ENCODE results near the gene EFHD2. TPM values are rescaled to one million over a fixed set of nuclear protein-coding genes. Genes with fewer than 3 reads are reported as not detected.
"Not testable (repeated sequence)": the region's sequence is repeated elsewhere in the genome, so short reads cannot be mapped to it uniquely, and the experiment has no call there.

EFHD2 gene
- total RNA-seq, 2 experiments from 2014 or later: 45.6 to 45.8 TPM

- Mint-ChIP-seq H3K27me3 (no peaks in the 10 kb centered on the region), H3K36me3 (ENCODE audit: low read depth) (peaks cover 7% of the 10 kb centered on the region), H3K9me3 (no peaks in the 10 kb centered on the region), H3K4me1 (ENCODE audit: low read depth) (peaks cover 7% of the 10 kb centered on the region), H3K4me3 (no peak overlapping the region), H3K27ac (no peak overlapping the region)
- ATAC-seq: peak; percentile 93
- intact Hi-C loops (cut with micrococcal nuclease): loop anchor here (1.0 kb wide), 1 partner anchor 108 kb away; no protein-coding TSS in a partner anchor
- DNase-seq: peak; percentile 82
- CTCF ChIA-PET: interaction anchor here (0.7 to 8.4 kb wide), 14 partner anchors 19 to 262 kb away, joined by 3 to 108 read pairs (median 3); partner anchors contain the start of genes CASP9 and EFHD2
- POLR2A ChIA-PET: interaction anchor here (0.6 to 1.7 kb wide), 3 partner anchors 14 to 119 kb away, joined by 3 to 6 read pairs (median 4); no protein-coding TSS in a partner anchor
- TF ChIP-seq CTCF (IDR thresholded peaks at IDR 0.05): peak; percentile 99
Observed at GRCh38 chr1:15430787-15431570, 21.3 kb downstream of the EFHD2 start.

- H3K27me3 Mint-ChIP-seq: no peaks in the 10 kb centered on the region
- DNase-seq (no peak), ATAC-seq (no peak)
- POLR2A ChIA-PET: interaction anchor here (0.6 to 1.7 kb wide), 3 partner anchors 14 to 120 kb away, joined by 3 to 6 read pairs (median 4); no protein-coding TSS in a partner anchor
- TF ChIP-seq CTCF (IDR thresholded peaks at IDR 0.05): no peak
- no peaks in the 10 kb centered on the region for H3K9me3 Mint-ChIP-seq
- H3K4me3 Mint-ChIP-seq: no peak overlapping the region
- H3K27ac Mint-ChIP-seq: no peak overlapping the region
- peaks cover 1% of the 10 kb centered on the region for H3K36me3 Mint-ChIP-seq (ENCODE audit: low read depth)
- CTCF ChIA-PET: interaction anchor here (0.6 to 8.4 kb wide), 18 partner anchors 20 to 303 kb away, joined by 3 to 108 read pairs (median 3); partner anchors contain the start of genes CASP9 and EFHD2
- peaks cover 1% of the 10 kb centered on the region for H3K4me1 Mint-ChIP-seq (ENCODE audit: low read depth)
- intact Hi-C loops (cut with micrococcal nuclease): loop anchor here (1.0 kb wide), 1 partner anchor 108 kb away; no protein-coding TSS in a partner anchor
Observed at GRCh38 chr1:15431571-15431948, 21.9 kb downstream of the EFHD2 start.

- Mint-ChIP-seq H3K4me1 (ENCODE audit: low read depth) (no peaks in the 10 kb centered on the region), H3K36me3 (ENCODE audit: low read depth) (no peaks in the 10 kb centered on the region), H3K27ac (no peak overlapping the region), H3K9me3 (no peaks in the 10 kb centered on the region), H3K27me3 (no peaks in the 10 kb centered on the region), H3K4me3 (no peak overlapping the region)
- POLR2A ChIA-PET: interaction anchor here (1.5 to 1.7 kb wide), 2 partner anchors 15 to 109 kb away, joined by 4 to 6 read pairs; no protein-coding TSS in a partner anchor
- ATAC-seq (no peak), DNase-seq (no peak)
- intact Hi-C loops (cut with micrococcal nuclease): no loop called here
- CTCF ChIA-PET: interaction anchor here (0.7 to 8.4 kb wide), 12 partner anchors 20 to 303 kb away, joined by 3 to 108 read pairs (median 3); partner anchors contain the start of genes CASP9 and EFHD2
- TF ChIP-seq CTCF (IDR thresholded peaks at IDR 0.05): no peak
Observed at GRCh38 chr1:15432324-15432723, 22.6 kb downstream of the EFHD2 start.

GRCh38 chr1:15433471-15433870, 23.8 kb downstream of the EFHD2 start:
- no peak for TF ChIP-seq CTCF (IDR thresholded peaks at IDR 0.05)
- Mint-ChIP-seq H3K4me1 (ENCODE audit: low read depth) (no peaks in the 10 kb centered on the region), H3K27me3 (no peaks in the 10 kb centered on the region), H3K36me3 (ENCODE audit: low read depth) (no peaks in the 10 kb centered on the region), H3K4me3 (no peak overlapping the region), H3K9me3 (no peaks in the 10 kb centered on the region), H3K27ac (no peak overlapping the region)
- intact Hi-C loops (cut with micrococcal nuclease): no loop called here
- no peak for DNase-seq
- POLR2A ChIA-PET: no interaction called here
- CTCF ChIA-PET: interaction anchor here (4.6 kb wide), 1 partner anchor 110 kb away, joined by 25 read pairs; no protein-coding TSS in a partner anchor
- no peak for ATAC-seq

- H3K36me3 Mint-ChIP-seq (ENCODE audit: low read depth); H3K4me3 Mint-ChIP-seq; DNase-seq; intact Hi-C loops (cut with micrococcal nuclease); H3K27ac Mint-ChIP-seq; H3K9me3 Mint-ChIP-seq; H3K27me3 Mint-ChIP-seq; ATAC-seq; H3K4me1 Mint-ChIP-seq (ENCODE audit: low read depth): not testable (repeated sequence)
- CTCF ChIA-PET: interaction anchor here (0.9 to 4.6 kb wide), 2 partner anchors 13 to 111 kb away, joined by 3 to 25 read pairs; no protein-coding TSS in a partner anchor
- POLR2A ChIA-PET: interaction anchor here (1.0 to 1.2 kb wide), 2 partner anchors 8 to 24 kb away, joined by 3 read pairs; no protein-coding TSS in a partner anchor
Observed at GRCh38 chr1:15434739-15435138, 25.1 kb downstream of the EFHD2 start.

Data from activated CD8-positive, alpha-beta T cell treated with anti-CD3 and anti-CD28 coated beads for 36 hours (primary cell).